DMS53 treated with DMSO at 0.1 percent for 48 hours (cell line): ENCODE measurements around the gene EXOC2.

ENCODE experiments used
- DNase-seq: peaks from one replicate; lab custom pipeline; 2025; ENCODE audit not compliant: unreplicated experiment; lab: John Stamatoyannopoulos, UW

The EXOC2 gene

DNA sequence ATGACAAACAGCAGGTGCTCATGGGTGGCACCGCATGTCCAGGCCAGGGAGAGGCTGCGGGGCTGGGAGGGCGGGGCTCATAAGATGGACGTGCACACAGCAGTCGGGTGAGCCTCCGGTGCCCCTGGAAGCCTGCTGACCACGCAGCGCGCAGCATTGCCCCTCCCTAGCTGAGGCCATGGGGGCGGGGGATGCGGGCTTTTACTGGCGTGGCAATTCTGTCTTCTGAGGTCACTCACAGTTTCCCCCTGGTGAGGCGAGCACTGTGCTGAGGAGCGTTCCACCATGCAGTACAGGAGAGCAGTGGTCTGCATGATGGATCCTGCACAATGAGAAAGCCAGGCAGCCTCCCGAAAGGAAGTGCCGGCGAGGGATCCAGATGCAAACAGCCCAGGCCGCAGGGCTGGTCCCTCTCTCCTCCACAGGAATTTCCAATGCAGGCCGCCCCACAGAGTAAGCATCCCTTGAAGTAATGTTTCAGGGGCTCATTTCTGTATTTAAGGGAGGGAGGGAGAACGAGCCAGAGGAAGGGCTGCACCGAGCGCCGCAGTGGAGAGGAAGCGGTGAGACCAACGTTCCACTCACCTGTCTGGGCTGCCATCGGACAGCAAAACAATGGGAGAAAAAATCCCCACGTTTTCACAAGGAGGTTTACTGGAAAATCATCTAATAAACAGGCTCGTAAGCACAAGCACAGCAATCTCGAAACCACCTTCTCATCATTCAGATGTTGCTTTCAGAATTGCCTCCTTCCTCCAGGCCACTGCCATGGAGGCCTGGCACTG, 245.4 kb downstream of the EXOC2 start:
- no peak for DNase-seq

- no peak for DNase-seq
Measured at GRCh38 chr6:446418-447366, 246.2 kb downstream of the EXOC2 start.

DNA sequence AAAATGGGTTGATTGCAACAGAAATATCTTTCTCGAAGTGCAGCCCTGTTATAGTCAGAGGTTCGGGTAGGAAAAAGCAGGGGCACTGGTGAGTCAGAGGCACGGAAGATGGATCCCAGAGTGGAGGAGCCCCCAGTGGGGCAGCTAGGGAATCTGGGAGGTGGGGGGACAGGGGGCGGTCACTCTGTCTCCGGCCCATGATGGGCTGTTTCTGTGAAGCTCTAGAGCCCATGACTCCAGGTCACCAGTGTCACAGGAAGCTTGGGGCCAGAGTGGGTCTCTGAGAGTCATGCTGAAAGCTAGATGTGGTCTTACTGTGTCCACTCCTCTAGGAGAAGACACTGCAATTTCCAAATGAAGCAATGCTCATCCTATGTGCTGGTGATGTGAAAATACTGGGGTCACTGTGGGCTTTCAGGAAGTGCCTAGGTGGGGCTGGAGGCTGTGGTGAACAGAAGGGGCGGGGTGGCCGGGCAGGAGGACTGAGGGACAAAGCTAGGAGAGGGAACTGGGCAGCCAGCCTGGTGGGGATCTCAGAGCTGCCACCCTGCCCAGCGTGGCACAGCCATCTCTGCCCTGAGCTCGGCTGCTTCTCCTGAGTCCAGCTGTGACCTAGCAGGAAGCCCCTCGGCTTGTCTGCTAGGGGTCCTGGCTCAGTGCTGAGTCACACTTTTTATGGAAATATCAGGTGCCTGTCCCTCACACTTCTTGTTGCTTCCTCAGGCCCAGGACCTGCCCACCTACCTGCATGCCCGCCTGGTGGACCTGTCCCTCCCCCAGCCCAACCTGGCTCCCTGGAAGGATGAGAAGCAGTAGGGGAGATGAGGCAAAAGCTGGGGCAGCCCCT, 247.1 kb downstream of the EXOC2 start:
- no peak for DNase-seq

DNA sequence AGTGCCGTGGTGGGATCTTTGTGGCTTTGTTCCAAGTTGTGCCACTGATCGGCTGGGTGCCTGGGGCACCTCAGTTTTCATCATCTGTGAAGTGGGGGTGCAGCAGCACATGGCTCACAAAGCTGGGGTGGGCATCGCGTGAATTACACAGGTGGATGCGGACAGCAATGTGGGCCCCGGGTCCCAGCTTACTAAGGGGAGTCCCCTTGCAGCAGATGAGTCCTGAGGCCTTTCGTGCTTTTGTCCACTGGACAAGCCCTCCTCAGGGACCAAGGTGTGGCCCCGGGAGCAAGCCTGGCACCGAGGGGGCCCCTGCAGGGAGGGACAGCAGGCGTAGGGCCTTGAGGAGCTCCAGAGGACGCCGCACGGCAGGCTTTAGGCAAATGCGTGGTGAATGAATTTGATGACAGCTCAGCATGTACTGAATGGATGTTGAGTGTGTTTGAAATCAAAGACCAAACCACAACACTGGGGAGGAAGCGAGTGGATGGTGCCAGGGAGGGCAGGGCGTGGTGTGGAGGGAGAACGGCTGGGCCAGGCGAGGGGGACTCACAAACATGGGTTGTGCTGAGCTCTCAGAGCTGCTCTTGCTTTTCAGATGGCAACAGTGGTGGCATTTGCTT, 248.2 kb downstream of the EXOC2 start:
- DNase-seq: no peak

DNA sequence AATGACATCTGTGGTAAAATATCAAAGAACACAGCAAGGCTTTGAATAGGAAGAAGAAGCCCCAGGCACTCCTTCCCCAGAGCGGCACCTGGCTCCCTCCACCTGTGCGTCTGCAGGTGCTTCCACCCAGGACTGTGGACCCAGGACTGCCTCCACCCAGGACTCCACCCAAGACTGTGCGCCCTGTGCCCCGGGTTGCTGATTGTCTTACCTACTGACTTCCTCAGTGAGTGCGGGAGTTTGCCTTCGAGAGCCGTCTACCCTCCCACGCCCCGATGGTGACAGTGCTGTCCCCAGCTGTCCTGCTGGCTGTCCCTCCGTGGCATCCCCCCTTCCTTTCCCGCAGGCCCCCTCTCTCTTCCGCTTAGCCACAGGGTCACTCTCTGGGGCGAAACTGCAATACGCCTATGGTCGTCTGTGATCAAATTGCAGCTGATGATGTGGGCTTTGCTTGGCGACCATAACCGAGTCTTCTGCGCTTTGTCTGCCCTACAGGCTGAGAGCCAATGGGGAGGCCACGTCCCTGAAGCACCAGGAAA, 249.2 kb downstream of the EXOC2 start:
- DNase-seq: no peak

GRCh38 chr6:441126-441920, 251.6 kb downstream of the EXOC2 start:
- no peak for DNase-seq

- no peak for DNase-seq
Measured at GRCh38 chr6:439641-440167, 253.2 kb downstream of the EXOC2 start.

DNA sequence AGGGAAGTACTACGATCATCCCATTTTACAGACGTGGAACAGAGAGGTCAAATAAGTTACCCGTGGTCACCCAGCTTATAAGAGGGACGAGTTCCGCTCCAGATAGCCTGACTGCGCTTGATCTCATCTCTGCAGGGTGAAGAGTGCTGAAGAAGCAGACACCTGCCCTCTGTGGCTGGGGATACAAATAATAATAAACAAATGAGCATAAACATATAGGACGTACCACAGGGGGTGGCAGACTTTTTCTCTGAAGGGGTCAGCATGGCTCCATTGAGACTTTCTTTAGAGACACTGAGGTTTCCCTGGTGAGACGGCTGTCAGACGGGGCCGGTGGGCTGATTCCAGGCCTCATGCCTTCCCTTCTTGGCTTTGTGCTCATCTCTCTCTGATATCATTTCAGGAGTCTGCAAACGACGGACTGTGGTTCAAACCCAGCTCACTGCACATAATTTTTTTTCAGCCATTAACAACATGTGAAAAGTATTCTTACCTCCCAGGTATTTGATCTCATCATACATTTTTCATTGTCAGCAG, 254.2 kb downstream of the EXOC2 start:
- no peak for DNase-seq

- DNase-seq: no peak
Measured at GRCh38 chr6:437037-437392, 255.9 kb downstream of the EXOC2 start.

GRCh38 chr6:436308-437036, 256.5 kb downstream of the EXOC2 start:
- DNase-seq: no peak

DNA sequence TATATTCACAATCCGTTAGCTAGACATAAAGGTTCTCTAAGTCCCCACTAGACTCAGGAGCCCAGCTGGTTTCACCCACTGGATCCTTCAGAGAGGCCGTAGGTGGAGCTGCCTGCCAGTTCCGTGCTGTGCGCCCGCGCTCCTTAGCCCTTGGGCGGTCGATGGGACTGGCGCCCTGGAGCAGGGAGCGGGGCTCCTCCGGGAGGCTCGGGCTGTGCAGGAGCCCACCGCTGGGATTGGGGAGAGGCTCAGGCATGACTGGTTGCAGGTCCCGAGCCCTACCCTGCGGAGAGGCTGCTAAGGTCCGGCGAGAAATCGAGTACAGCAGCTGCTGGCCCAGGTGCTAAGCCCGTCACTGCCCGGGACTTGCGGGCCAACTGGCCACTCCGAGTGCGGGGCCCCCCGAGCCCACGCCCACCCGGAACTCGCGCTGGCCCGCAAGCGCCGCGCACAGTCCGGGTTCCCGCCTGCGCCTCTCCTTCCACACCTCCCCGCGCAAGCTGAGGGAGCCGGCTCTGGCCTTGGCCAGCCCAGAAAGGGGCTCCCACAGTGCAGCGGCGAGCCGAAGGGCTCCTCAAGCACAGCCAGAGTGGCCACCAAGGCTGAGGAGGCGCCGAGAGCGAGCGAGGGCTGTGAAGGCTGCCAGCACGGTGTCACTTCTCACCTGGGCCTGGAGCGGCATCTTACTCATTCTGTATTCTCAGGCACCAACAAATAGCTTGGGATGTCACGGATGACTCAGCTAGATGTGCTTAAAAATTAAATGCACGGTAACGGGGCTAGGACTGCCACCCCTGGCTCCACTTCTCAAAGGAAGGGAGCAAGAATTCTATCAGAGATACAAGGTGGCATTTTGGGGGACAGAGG, 257.3 kb downstream of the EXOC2 start:
- no peak for DNase-seq
